GM12874 (cell line): ENCODE measurements around the gene ANXA9.

Source experiments
- CTCF ChIP-seq: IDR thresholded peaks from 2 replicates; pipeline ENCODE4 v1.5.1; 2011; ENCODE audit warnings: low read depth, mild to moderate bottlenecking, control low read depth, low read length, moderate library complexity; ENCODE audit not compliant: insufficient read depth

Gene ANXA9

GRCh38 chr1:150999926-151000325 is 17.8 kb downstream of the ANXA9 start:
- no peak for TF ChIP-seq CTCF

DNA sequence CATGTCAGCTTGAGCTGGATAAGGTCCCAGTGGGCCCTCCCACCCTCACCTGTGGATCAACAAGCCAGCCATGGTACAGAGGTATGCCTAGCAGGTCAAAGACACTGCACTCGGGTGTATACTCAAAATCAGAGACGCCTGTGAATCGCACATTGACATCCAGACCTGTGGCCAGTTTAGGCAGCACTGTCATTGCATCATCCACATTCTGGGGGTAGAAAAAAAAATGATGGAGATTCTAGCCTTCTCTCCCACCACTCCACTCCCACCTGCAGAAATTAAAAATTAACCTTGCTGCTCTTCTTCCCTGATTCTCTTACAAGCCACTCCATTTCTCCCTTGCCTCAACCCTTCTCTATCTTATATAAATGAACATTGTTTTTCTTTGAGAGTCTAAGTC is 18.3 kb downstream of the ANXA9 start:
- no peak for TF ChIP-seq CTCF

GRCh38 chr1:151001602-151002001 is 19.5 kb downstream of the ANXA9 start:
- TF ChIP-seq CTCF: no peak

DNA sequence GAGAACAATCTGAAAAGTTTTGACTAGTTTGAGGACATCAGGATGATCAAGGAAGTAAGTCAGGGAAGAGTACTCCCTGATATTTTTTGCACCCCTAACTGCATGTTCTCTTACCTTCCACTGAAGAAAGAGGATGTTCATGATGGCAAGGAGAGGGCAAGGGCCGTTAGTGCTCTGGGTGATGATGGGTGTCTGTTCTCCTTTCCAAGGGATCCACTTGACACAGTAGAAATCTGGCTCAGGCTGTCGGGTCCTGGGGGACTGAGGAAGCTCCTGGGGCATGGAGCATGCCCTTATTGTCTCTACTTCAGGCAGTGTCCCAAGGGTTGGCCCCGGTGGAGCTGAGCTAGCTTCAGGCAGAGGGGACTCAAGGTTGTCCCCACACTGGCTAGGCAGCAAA is 20.0 kb downstream of the ANXA9 start:
- no peak for TF ChIP-seq CTCF

GRCh38 chr1:151002611-151003010 is 20.5 kb downstream of the ANXA9 start:
- TF ChIP-seq CTCF: no peak

DNA sequence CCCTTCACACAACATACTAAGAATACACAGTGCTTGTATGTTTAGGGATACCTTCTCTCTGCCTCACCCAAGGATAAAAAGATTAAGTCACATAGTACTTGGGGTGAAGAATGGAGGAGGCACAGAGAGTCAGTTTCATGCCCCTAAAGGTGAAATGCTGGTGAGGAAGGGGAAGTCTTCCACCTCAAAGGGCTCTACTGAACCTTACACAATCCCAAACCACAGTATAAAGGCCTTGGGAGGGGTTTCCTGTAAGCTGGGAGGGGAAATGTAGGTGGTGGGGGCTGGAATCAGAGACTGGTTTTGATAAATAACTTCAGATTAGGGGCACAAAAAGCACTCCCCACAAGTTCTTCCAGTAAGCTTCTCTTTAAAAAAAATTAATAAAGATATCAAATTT is 21.1 kb downstream of the ANXA9 start:
- no peak for TF ChIP-seq CTCF

DNA sequence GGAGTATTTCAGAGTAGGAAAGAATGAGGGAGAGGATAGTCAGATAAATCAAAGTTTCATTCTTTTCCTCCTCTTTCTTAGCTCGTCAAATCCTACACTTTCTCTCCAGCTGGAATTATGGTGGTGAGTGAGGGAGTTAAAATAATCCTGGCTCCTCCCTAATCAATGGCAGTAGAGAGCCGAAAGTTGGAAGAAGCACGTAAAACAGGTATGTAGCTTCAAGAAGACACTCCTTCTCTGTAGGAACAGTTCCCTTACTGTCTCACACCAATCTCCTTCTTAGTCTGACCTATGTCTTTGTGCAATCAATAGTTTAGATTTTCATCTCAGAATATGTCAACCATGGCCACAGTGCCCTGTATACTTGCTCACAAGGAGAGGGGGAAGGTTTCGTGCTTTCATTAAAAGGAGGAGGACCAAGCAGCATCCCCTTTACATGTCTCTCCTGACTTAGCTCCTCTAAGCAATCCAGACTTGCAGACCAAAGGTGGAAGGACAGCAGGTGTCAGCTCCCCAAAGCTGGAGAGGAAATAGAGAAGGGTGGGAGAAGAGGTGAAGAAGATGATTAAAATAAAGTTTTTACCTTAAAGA is 23.7 kb downstream of the ANXA9 start:
- TF ChIP-seq CTCF: no peak
